DND-41 (cell line): Measurements from ENCODE around the gene OR10T2.

Experiments
- EZH2 ChIP-seq: IDR thresholded peaks from 3 replicates; pipeline ENCODE4 v1.6.1; 2012; ENCODE audit warnings: borderline replicate concordance, low read depth, mild to moderate bottlenecking, moderate library complexity, low read length, inconsistent platforms; ENCODE audit not compliant: severe bottlenecking
- TF ChIP-seq, protein P1 (sequence below): IDR thresholded peaks from 2 replicates; pipeline ENCODE4 v1.5.1; 2012; ENCODE audit warnings: borderline replicate concordance, low read length, moderate library complexity, mild to moderate bottlenecking; ENCODE audit not compliant: poor library complexity, severe bottlenecking; ENCODE audit errors: extremely low read depth

DNA sequence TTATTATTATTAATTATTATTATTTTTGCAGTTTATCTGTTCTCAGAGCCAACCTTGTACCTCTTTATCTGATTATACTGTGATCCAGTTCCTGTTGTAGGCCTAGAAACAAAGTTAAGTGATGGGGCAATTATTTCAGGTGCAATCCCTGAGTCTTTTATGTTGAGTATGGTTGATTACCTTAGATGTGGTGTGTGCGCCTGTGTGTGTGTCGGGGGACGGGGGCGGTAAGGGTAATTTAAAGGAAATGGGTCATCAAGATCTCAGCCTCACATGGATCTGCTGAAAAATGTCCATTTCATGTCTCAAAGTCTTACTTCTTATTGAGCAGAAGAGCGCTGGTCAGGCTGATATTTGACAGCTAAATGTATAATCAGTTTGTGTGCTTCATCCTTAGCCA is 7.8 kb upstream of the OR10T2 start:
- TF ChIP-seq EZH2: no peak
- TF ChIP-seq, protein P1, sequence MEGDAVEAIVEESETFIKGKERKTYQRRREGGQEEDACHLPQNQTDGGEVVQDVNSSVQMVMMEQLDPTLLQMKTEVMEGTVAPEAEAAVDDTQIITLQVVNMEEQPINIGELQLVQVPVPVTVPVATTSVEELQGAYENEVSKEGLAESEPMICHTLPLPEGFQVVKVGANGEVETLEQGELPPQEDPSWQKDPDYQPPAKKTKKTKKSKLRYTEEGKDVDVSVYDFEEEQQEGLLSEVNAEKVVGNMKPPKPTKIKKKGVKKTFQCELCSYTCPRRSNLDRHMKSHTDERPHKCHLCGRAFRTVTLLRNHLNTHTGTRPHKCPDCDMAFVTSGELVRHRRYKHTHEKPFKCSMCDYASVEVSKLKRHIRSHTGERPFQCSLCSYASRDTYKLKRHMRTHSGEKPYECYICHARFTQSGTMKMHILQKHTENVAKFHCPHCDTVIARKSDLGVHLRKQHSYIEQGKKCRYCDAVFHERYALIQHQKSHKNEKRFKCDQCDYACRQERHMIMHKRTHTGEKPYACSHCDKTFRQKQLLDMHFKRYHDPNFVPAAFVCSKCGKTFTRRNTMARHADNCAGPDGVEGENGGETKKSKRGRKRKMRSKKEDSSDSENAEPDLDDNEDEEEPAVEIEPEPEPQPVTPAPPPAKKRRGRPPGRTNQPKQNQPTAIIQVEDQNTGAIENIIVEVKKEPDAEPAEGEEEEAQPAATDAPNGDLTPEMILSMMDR: no peak
